Erythroblast (primary cell): ENCODE data around the gene FBXO46.

Experiments used
- GATA1 ChIP-seq: IDR thresholded peaks from 2 replicates; pipeline ENCODE4 v1.6.1; 2011; ENCODE audit warnings: low read depth, mild to moderate bottlenecking, control low read depth, low read length, moderate library complexity
- POLR2A ChIP-seq: IDR thresholded peaks from 2 replicates; pipeline ENCODE4 v1.6.1; 2011; ENCODE audit warnings: mild to moderate bottlenecking, low read length

DNA sequence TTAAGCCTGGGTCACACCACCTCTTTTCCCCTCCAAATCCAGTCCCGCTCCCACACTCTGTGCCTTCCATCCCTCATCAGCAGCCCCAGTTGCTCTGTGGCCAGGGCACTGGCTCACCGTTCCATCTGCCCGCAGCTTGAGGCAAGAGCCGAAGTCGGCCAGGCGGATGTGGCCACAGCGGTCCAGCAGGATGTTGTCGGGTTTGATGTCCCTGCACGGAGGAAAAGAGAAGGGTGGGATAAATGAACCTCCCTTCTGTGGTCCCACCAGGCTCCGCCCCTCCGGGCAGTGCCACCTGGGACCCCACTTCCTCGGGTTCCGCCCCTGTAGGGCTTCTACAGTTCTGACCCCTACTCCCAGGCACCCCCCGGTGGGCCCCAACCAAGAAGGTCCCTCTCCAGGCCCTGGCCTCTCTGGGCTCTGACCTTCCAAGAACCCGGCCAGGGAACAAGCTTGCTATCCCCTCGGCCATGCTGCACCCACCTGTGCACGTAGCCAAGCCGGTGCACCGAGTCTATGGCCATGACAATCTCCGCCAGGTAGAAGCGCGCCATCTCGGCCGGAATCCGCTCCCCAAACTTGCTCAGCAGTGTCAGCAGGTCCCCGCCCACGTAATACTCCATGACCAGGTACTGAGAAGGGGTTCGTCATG lies 47.4 kb upstream of the FBXO46 start:
- TF ChIP-seq POLR2A = no peak
- no peak for TF ChIP-seq GATA1
